ENCODE measurements around the gene DAG1. TPM values are rescaled to one million over a fixed set of nuclear protein-coding genes. Genes with fewer than 3 reads are reported as not detected.

DAG1 gene
- total RNA-seq, 3 donors from 2014 or later = 19.9 to 25.6 (median 25.4) TPM

DNA sequence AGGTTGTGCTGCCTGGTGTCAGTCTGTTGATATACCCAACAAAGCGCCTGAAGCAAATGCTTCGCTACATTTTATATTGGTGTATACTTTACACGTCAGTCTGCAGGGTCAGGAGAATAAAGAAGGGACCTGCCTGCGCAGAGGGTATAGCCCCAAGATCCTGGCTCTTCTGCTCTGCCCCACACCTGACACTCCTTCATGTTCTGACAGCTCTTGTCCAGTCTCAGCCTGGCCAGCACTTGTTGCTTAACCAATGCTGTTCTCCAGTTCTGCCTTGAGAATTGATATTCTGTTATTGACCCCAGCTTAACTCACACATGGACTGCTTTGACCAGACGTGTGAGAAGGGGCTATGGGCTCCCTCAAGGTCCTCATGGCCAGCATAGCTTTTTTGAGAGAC is 48.4 kb downstream of the DAG1 start:
- Mint-ChIP-seq H3K4me1 (ENCODE audit: low read depth) (peaks cover 15% of the 10 kb centered on the region), H3K4me3 (no peak overlapping the region), H3K9me3 (no peaks in the 10 kb centered on the region), H3K27me3 (ENCODE audit: low read depth) (no peaks in the 10 kb centered on the region), H3K36me3 (ENCODE audit: insufficient read depth) (peaks cover 28% of the 10 kb centered on the region)
- DNase-seq (no peak), ATAC-seq (no peak)

DNA sequence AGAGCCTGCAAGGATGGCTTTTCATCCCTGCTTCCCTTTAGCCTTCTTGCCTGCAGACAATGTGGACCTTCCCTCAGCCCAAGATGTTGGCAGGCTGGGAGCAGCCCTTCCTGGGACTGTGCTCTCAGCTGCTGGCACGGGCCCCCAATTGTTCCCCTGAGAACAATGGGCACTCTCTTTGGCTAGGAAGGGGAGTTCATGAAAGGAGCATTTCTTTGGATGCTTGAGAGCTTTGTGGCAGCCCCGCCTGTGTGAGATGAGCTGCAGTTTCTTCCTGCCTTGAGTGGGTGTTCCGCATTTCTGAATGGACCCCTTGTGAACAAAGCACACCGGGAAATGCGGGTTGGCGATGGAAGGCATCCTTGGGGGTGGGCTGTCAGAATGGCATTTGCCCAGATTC is 49.2 kb downstream of the DAG1 start:
- H3K27me3 Mint-ChIP-seq (ENCODE audit: low read depth) = no peaks in the 10 kb centered on the region
- no peaks in the 10 kb centered on the region for H3K9me3 Mint-ChIP-seq
- ATAC-seq (no peak), DNase-seq (no peak)
- H3K36me3 Mint-ChIP-seq (ENCODE audit: insufficient read depth) = peaks cover 21% of the 10 kb centered on the region
- H3K4me1 Mint-ChIP-seq (ENCODE audit: low read depth) = peaks cover 15% of the 10 kb centered on the region
- H3K4me3 Mint-ChIP-seq = no peak overlapping the region

DNA sequence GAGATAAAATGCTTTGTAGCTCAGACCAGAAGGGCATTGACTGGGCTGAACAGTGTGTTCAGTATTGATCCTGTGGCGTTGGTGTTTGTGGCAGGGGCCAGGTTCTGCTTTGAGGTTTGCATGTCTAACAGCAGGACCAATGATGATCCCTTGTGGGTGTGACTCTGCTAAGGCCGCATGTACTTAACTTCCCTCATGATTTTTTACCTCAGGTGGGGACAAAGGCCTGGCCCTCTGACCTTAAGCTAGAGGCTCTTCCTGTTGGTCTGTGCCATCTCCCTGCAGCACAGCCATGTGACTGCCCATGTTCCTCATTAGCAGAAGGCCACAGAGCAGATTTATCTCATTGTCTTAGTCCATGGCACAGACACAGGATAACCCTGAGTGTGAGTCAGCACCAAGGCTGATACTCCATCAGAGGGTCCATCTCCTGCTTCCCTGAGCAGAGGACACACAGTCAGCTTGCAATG is 49.9 kb downstream of the DAG1 start:
- Mint-ChIP-seq H3K4me1 (ENCODE audit: low read depth) (peaks cover 15% of the 10 kb centered on the region), H3K4me3 (no peak overlapping the region), H3K9me3 (no peaks in the 10 kb centered on the region), H3K36me3 (ENCODE audit: insufficient read depth) (peaks cover 21% of the 10 kb centered on the region), H3K27me3 (ENCODE audit: low read depth) (no peaks in the 10 kb centered on the region)
- no peak for DNase-seq
- no peak for ATAC-seq

DNA sequence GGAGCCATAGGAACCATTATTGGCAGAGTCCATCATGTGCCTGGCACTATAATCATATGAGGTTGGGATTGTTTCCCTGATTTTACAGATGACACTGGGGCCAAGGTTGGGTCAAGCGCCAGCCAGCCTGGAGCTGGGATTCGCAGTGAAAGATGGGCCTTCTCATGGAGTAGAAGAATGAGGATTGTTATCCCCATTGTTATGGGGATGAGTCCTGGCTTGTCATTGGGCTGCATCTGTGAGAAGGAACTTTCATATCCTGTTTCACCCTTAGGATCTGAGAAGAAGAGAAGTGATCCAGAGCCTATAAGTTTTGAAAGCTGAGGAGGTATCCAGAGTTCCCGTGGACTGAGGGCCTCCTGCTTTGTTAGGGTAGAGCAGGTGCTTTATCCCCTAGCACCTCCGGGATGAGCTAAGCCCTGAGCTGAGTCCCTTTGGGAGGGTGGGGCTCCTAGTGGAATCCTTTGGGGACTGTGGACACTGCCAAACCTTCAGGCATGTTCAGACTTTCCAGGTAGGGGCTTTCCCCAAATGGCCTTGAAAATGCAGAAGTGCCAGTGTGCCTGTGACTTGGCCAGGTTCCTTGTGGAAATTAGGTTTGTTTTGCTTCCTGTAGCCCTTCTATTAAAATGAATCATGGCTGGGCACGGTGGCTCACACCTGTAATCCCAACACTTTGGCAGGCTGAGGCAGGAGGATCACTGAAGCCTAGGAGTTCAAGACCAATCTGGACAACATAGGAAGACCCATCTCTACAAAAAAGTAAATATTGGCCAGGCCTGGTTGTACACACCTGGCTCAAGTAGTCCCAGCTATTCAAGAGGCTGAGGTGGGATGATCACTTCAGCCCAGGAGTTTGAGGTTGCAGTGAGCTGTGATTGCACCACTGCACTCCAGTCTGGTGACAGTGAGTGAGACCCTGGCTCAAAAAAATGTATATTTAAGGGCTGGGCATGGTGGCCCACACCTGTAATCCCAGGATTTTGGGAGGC is 54.0 kb downstream of the DAG1 start:
- Mint-ChIP-seq H3K9me3 (no peaks in the 10 kb centered on the region), H3K36me3 (ENCODE audit: insufficient read depth) (peaks cover 6% of the 10 kb centered on the region), H3K27me3 (ENCODE audit: low read depth) (no peaks in the 10 kb centered on the region), H3K4me3 (no peak overlapping the region), H3K4me1 (ENCODE audit: low read depth) (peaks cover 10% of the 10 kb centered on the region)
- ATAC-seq = no peak
- DNase-seq = no peak

DNA sequence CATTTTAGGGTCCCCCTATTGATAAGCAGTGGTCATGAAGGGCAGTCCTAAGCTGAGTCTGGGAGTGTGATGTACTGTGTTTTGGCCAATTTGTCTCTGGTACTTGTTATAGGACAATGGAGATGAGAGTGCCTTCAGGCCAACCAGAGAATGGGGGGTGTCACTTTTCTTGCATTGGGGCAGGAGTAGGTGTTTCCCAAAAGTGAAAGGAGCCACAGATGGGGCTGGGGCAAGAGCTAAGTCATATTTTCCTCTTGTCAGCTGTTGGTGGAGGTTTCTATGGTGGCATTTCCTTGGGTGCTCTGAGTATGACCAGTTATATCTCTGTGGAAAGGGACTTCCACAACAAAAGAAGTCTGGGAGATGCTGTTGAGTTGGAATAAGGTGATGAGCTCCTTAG is 59.5 kb downstream of the DAG1 start:
- ATAC-seq (peak; percentile 43 to 65), DNase-seq (no peak)
- Mint-ChIP-seq H3K9me3 (no peaks in the 10 kb centered on the region), H3K4me1 (ENCODE audit: low read depth) (peaks cover 15% of the 10 kb centered on the region), H3K36me3 (ENCODE audit: insufficient read depth) (peaks cover 12% of the 10 kb centered on the region), H3K27me3 (ENCODE audit: low read depth) (no peaks in the 10 kb centered on the region), H3K4me3 (no peak overlapping the region)

DNA sequence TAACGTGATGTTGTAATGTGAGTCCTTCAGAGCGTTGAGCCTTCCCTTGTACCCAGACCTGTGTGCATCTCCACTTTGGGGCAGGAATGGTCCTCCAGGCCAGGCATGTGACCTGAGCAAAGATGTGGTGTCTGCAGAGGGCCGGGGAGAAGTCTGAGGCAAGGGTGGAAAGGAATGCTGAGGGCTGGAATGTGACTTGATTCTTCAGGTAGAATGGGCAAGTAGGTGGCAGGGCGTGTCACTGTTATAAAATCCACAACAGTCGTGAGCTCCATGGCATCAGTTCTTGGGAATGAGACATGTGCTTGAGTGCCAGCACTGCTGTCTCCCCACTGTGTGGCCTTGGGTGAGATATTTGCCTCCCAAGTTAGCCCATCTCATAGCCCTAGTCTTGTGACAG is 60.2 kb downstream of the DAG1 start:
- Mint-ChIP-seq H3K9me3 (no peaks in the 10 kb centered on the region), H3K36me3 (ENCODE audit: insufficient read depth) (peaks cover 12% of the 10 kb centered on the region), H3K4me3 (no peak overlapping the region), H3K27me3 (ENCODE audit: low read depth) (no peaks in the 10 kb centered on the region), H3K4me1 (ENCODE audit: low read depth) (peaks cover 15% of the 10 kb centered on the region)
- ATAC-seq = no peak
- no peak for DNase-seq

DNA sequence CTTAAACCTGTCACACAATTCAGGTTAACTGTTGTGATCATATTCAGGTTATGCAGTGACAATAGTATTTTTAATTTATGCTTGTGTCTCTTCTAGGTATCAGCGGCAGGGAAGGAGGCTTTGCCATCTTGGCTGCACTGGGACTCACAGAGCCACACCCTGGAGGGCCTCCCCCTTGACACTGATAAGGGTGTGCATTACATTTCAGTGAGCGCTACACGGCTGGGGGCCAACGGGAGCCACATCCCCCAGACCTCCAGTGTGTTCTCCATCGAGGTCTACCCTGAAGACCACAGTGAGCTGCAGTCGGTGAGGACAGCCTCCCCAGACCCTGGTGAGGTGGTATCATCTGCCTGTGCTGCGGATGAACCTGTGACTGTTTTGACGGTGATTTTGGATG is 60.6 kb downstream of the DAG1 start:
- peaks cover 15% of the 10 kb centered on the region for H3K4me1 Mint-ChIP-seq (ENCODE audit: low read depth)
- H3K36me3 Mint-ChIP-seq (ENCODE audit: insufficient read depth) = peaks cover 12% of the 10 kb centered on the region
- H3K9me3 Mint-ChIP-seq = no peaks in the 10 kb centered on the region
- H3K27me3 Mint-ChIP-seq (ENCODE audit: low read depth) = no peaks in the 10 kb centered on the region
- no peak for ATAC-seq
- DNase-seq = no peak
- no peak overlapping the region for H3K4me3 Mint-ChIP-seq

DNA sequence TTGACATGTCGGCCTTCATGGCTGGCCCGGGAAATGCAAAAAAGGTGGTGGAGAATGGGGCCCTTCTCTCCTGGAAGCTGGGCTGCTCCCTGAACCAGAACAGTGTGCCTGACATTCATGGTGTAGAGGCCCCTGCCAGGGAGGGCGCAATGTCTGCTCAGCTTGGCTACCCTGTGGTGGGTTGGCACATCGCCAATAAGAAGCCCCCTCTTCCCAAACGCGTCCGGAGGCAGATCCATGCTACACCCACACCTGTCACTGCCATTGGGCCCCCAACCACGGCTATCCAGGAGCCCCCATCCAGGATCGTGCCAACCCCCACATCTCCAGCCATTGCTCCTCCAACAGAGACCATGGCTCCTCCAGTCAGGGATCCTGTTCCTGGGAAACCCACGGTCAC is 61.2 kb downstream of the DAG1 start:
- ATAC-seq = no peak
- no peak overlapping the region for H3K4me3 Mint-ChIP-seq
- no peak for DNase-seq
- no peaks in the 10 kb centered on the region for H3K27me3 Mint-ChIP-seq (ENCODE audit: low read depth)
- no peaks in the 10 kb centered on the region for H3K9me3 Mint-ChIP-seq
- H3K4me1 Mint-ChIP-seq (ENCODE audit: low read depth) = peaks cover 15% of the 10 kb centered on the region
- peaks cover 12% of the 10 kb centered on the region for H3K36me3 Mint-ChIP-seq (ENCODE audit: insufficient read depth)

DNA sequence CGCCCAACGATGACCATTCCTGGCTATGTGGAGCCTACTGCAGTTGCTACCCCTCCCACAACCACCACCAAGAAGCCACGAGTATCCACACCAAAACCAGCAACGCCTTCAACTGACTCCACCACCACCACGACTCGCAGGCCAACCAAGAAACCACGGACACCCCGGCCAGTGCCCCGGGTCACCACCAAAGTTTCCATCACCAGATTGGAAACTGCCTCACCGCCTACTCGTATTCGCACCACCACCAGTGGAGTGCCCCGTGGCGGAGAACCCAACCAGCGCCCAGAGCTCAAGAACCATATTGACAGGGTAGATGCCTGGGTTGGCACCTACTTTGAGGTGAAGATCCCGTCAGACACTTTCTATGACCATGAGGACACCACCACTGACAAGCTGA is 61.6 kb downstream of the DAG1 start:
- Mint-ChIP-seq H3K4me3 (no peak overlapping the region), H3K36me3 (ENCODE audit: insufficient read depth) (peaks cover 12% of the 10 kb centered on the region), H3K4me1 (ENCODE audit: low read depth) (peaks cover 15% of the 10 kb centered on the region), H3K27me3 (ENCODE audit: low read depth) (no peaks in the 10 kb centered on the region), H3K9me3 (no peaks in the 10 kb centered on the region)
- ATAC-seq (no peak), DNase-seq (no peak)

DNA sequence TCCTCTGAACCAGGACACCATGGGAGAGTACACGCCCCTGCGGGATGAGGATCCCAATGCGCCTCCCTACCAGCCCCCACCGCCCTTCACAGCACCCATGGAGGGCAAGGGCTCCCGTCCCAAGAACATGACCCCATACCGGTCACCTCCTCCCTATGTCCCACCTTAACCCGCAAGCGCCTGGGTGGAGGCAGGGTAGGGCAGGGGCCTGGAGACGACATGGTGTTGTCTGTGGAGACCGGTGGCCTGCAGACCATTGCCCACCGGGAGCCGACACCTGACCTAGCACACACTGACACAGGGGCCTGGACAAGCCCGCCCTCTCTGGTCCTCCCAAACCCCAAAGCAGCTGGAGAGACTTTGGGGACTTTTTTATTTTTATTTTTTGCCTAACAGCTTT is 63.0 kb downstream of the DAG1 start:
- H3K27me3 Mint-ChIP-seq (ENCODE audit: low read depth) = no peaks in the 10 kb centered on the region
- no peak for ATAC-seq

DNA sequence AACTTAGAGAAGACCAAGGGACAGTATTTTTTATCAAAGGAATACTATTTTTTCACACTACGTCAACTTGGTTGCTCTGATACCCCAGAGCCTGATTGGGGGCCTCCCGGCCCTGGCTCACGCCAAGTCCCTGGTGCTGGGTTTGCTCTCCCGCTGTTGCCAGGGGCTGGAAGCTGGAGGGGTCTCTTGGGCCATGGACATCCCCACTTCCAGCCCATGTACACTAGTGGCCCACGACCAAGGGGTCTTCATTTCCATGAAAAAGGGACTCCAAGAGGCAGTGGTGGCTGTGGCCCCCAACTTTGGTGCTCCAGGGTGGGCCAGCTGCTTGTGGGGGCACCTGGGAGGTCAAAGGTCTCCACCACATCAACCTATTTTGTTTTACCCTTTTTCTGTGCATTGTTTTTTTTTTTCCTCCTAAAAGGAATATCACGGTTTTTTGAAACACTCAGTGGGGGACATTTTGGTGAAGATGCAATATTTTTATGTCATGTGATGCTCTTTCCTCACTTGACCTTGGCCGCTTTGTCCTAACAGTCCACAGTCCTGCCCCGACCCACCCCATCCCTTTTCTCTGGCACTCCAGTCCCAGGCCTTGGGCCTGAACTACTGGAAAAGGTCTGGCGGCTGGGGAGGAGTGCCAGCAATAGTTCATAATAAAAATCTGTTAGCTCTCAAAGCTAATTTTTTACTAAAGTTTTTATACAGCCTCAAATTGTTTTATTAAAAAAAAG is 63.9 kb downstream of the DAG1 start:
- Mint-ChIP-seq H3K9me3 (no peaks in the 10 kb centered on the region), H3K27me3 (ENCODE audit: low read depth) (no peaks in the 10 kb centered on the region), H3K36me3 (ENCODE audit: insufficient read depth) (peaks cover 10% of the 10 kb centered on the region), H3K4me3 (no peak overlapping the region), H3K4me1 (ENCODE audit: low read depth) (peaks cover 10% of the 10 kb centered on the region)
- DNase-seq (no peak), ATAC-seq (no peak)

More for the DNA sequence above, 63.0 kb downstream of the DAG1 start:
- DNase-seq = no peak
- peaks cover 10% of the 10 kb centered on the region for H3K36me3 Mint-ChIP-seq (ENCODE audit: insufficient read depth)
- H3K9me3 Mint-ChIP-seq = no peaks in the 10 kb centered on the region
- peaks cover 13% of the 10 kb centered on the region for H3K4me1 Mint-ChIP-seq (ENCODE audit: low read depth)
- H3K4me3 Mint-ChIP-seq = no peak overlapping the region

DNA sequence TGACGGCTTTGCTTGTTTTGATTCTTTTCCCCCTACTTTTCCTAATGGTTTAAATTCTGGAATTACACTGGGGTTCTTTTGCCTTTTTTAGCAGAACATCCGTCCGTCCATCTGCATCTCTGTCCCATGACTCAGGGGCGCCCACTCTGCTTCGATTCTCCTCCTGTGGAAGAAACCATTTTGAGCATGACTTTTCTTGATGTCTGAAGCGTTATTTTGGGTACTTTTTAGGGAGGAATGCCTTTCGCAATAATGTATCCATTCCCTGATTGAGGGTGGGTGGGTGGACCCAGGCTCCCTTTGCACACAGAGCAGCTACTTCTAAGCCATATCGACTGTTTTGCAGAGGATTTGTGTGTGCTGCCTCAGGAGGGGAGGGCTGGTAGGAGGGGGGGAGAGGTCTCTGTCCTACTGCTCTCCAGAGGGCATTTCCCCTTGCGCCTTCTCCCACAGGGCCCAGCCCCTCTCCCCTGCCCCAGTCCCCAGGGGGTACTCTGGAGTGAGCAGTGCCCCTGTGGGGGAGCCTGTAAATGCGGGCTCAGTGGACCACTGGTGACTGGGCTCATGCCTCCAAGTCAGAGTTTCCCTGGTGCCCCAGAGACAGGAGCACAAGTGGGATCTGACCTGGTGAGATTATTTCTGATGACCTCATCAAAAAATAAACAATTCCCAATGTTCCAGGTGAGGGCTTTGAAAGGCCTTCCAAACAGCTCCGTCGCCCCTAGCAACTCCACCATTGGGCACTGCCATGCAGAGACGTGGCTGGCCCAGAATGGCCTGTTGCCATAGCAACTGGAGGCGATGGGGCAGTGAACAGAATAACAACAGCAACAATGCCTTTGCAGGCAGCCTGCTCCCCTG is 64.7 kb downstream of the DAG1 start:
- H3K27me3 Mint-ChIP-seq (ENCODE audit: low read depth) = no peaks in the 10 kb centered on the region
- H3K4me1 Mint-ChIP-seq (ENCODE audit: low read depth) = peaks cover 4% of the 10 kb centered on the region
- ATAC-seq = no peak

DNA sequence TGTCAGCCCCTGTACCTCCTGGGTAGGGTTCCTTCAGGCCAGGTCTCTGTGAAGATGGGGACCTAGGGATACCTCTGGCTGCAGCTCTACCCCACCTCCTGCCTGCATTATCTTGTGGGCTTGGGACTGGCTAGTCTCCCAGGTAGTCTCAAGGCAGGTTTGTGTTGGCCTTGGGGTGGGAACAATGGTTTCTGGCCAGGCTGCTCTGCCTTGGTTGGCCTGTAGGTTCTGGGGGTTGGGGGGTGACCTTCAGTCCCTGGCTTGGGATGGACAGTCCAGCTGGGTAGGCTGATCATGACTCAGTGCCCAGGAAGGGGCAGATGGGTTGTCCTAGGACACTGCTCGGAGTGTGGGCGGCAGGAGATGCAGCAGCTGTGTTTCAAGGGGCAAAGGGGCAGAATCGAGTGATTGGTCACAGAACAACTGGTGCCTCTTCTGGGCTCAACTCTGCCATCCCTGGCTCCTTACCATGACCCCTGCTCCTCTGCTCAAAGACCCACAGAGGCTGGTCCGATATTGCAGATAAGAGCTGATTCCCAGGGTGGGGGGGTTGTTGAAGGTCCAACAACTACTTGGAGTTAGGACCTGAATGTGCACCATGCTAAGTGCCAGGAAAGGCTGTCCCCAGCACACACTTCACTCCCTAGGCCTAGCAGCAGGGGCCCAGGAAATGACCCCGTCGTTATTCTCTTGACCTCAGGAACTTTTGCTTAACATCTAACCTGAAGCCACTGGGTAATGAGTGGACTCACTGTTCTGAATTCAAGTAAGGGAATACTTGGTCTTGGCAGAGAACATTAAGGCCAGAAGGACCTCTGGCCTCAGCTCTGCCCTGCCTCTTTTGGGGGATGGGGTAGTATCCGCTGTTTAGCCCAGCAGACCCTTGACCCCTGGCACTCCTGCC is 66.2 kb downstream of the DAG1 start:
- ATAC-seq (no peak), DNase-seq (no peak)
- H3K9me3 Mint-ChIP-seq = no peaks in the 10 kb centered on the region
- no peak overlapping the region for H3K4me3 Mint-ChIP-seq
- H3K36me3 Mint-ChIP-seq (ENCODE audit: insufficient read depth) = peaks cover 6% of the 10 kb centered on the region
- peaks cover 5% of the 10 kb centered on the region for H3K4me1 Mint-ChIP-seq (ENCODE audit: low read depth)
- no peaks in the 10 kb centered on the region for H3K27me3 Mint-ChIP-seq (ENCODE audit: low read depth)

More for the DNA sequence above, 64.7 kb downstream of the DAG1 start:
- H3K36me3 Mint-ChIP-seq (ENCODE audit: insufficient read depth) = peaks cover 10% of the 10 kb centered on the region
- H3K4me3 Mint-ChIP-seq = no peak overlapping the region
- no peak for DNase-seq
- no peaks in the 10 kb centered on the region for H3K9me3 Mint-ChIP-seq

All from activated T-cell treated with anti-CD3 and anti-CD28 coated beads, Interleukin-2, amount 50 U/mL, for 4 hours (primary cell).